ENCODE results near the gene SH3TC1. TPM values are rescaled to one million over a fixed set of nuclear protein-coding genes. Genes with fewer than 3 reads are reported as not detected.

The SH3TC1 gene
- polyA plus RNA-seq, 2 of the 4 experiments (the other 2 are of a cell fraction), result 2.8 to 7.4 TPM

GRCh38 chr4:8221985-8222384, 22.9 kb downstream of the SH3TC1 start:
- FAIRE-seq (no peak), ATAC-seq (no peak), DNase-seq (ENCODE audit: low read depth in 1 of 2, low spot score in 1 of 2) (no peak)
- Histone ChIP-seq H3K4me3 (no peak overlapping the region), H3K27ac (no peak overlapping the region), H3K4me1 (peaks cover 15% of the 10 kb centered on the region), H3K4me2 (no peak overlapping the region), H3K9me3 (no peaks in the 10 kb centered on the region)
- no peak for TF ChIP-seq REST (IDR thresholded peaks at IDR 0.05)
- no peak for TF ChIP-seq E2F6 (IDR thresholded peaks at IDR 0.05; ENCODE audit: borderline replicate concordance, low read depth)
- POLR2A ChIA-PET, result no interaction called here
- CTCF ChIA-PET, result interaction anchor here (0.9 to 1.5 kb wide), 4 partner anchors 20 to 180 kb away, joined by 3 to 4 read pairs (median 3); no protein-coding TSS in a partner anchor

- CTCF ChIA-PET, result interaction anchor here (1.0 to 1.3 kb wide), 2 partner anchors 45 to 180 kb away, joined by 3 read pairs; no protein-coding TSS in a partner anchor
- no peaks in the 10 kb centered on the region for H3K9me3 ChIP-seq
- 93% methylated on average over 13 of the region's 15 CpGs for WGBS (ENCODE audit: missing lambda C conversion rate)
These were observed 23.7 kb downstream of the SH3TC1 start for GRCh38 chr4:8222609-8223388.

GRCh38 chr4:8224267-8224974, 25.3 kb downstream of the SH3TC1 start:
- FAIRE-seq (no peak), ATAC-seq (no peak), DNase-seq (ENCODE audit: low read depth in 1 of 2, low spot score in 1 of 2) (no peak)
- H3K27ac ChIP-seq, result no peak overlapping the region
- CTCF ChIA-PET, result interaction anchor here (0.6 to 2.3 kb wide), 4 partner anchors 11 to 182 kb away, joined by 3 to 6 read pairs (median 4); no protein-coding TSS in a partner anchor
- no peak overlapping the region for H3K4me3 ChIP-seq
- peaks cover 34% of the 10 kb centered on the region for H3K4me1 ChIP-seq
- 93% methylated on average over 8 of the region's 12 CpGs for WGBS (ENCODE audit: missing lambda C conversion rate)
- H3K9me3 ChIP-seq, result no peaks in the 10 kb centered on the region
- no peak overlapping the region for H3K4me2 ChIP-seq
- POLR2A ChIA-PET, result no interaction called here
- no peak for TF ChIP-seq ZC3H11A (IDR thresholded peaks at IDR 0.05)
- TF ChIP-seq HES2 (IDR thresholded peaks at IDR 0.05), result no peak
- no peak for TF ChIP-seq KDM5A (IDR thresholded peaks at IDR 0.05)
- TF ChIP-seq NR3C1 (IDR thresholded peaks at IDR 0.05), result no peak
- no peak for TF ChIP-seq ZSCAN20 (CRISPR knock-in tag; IDR thresholded peaks at IDR 0.05)
- TF ChIP-seq TP53 (CRISPR knock-in tag; IDR thresholded peaks at IDR 0.05), result no peak
- no peak for TF ChIP-seq RAD21 (conservative IDR thresholded peaks at IDR 0.05 in 1 of 2, IDR thresholded peaks at IDR 0.05 in 1 of 2)
- TF ChIP-seq USF2 (IDR thresholded peaks at IDR 0.05), result no peak

More at GRCh38 chr4:8222609-8223388, 23.7 kb downstream of the SH3TC1 start:
- Histone ChIP-seq H3K4me2 (no peak overlapping the region), H3K27ac (no peak overlapping the region), H3K4me1 (peaks cover 18% of the 10 kb centered on the region), H3K4me3 (no peak overlapping the region)
- DNase-seq (ENCODE audit: low read depth in 1 of 2, low spot score in 1 of 2) (no peak), FAIRE-seq (no peak), ATAC-seq (no peak)
- POLR2A ChIA-PET, result no interaction called here
- TF ChIP-seq NPAS2 (CRISPR knock-in tag; IDR thresholded peaks at IDR 0.05; ENCODE audit: borderline replicate concordance) (no peak), MAZ (IDR thresholded peaks at IDR 0.05; ENCODE audit: borderline replicate concordance, low read depth, low read length) (no peak), CHD4 (IDR thresholded peaks at IDR 0.05; ENCODE audit: borderline replicate concordance) (no peak), FOSL2 (IDR thresholded peaks at IDR 0.05) (no peak), FOSL2 (CRISPR knock-in tag; IDR thresholded peaks at IDR 0.05) (no peak), ZFP36 (IDR thresholded peaks at IDR 0.05; ENCODE audit: borderline replicate concordance, partially characterized antibody) (no peak), FOSB (CRISPR knock-in tag; IDR thresholded peaks at IDR 0.05) (no peak), MAFK (IDR thresholded peaks at IDR 0.05; ENCODE audit: partially characterized antibody) (peak; percentile 97), CHD2 (IDR thresholded peaks at IDR 0.05; ENCODE audit: low read length, partially characterized antibody) (no peak)
